K562 (cell line): ENCODE results near the gene DNAJC30. TPM values are rescaled to one million over a fixed set of nuclear protein-coding genes. Genes with fewer than 3 reads are reported as not detected.

ENCODE experiments used
- CBX1 ChIP-seq: sonication (generic); IDR thresholded peaks from 2 replicates; pipeline ENCODE4 v1.6.1; 2016; ENCODE audit warnings: antibody characterized with exemption, low read depth, mild to moderate bottlenecking
- GMEB1 ChIP-seq: fragments of 250-450 bp; sonication (Bioruptor Pico); IDR thresholded peaks from 2 replicates; pipeline ENCODE4 v1.4.0; 2020; ENCODE audit warnings: mild to moderate bottlenecking
- HCFC1 ChIP-seq: IDR thresholded peaks from 2 replicates; pipeline ENCODE4 v1.6.1; 2012; ENCODE audit warnings: low read depth, low read length, improper control_type of control experiment
- HNRNPL ChIP-seq: fragments of 200-400 bp; formaldehyde crosslinking; IDR thresholded peaks from 2 replicates; pipeline ENCODE4 v1.6.1; 2017; ENCODE audit warnings: low read depth, mild to moderate bottlenecking, low read length
- KAT2B ChIP-seq: IDR thresholded peaks from one replicate; pipeline ENCODE4 v1.6.1; 2012; ENCODE audit warnings: low read depth, mild to moderate bottlenecking, control low read depth, inconsistent platforms, low read length, moderate library complexity
- MLLT1 ChIP-seq, 2 experiments: fragments of 450-650 bp; IDR thresholded peaks; 2 replicates each; pipeline ENCODE4 v1.6.1; 2016
- PRDM10 ChIP-seq: fragments of 450-650 bp; IDR thresholded peaks from 2 replicates; pipeline ENCODE4 v1.6.1; 2018; ENCODE audit not compliant: partially characterized antibody
- RBM22 ChIP-seq: fragments of 200-400 bp; formaldehyde crosslinking; IDR thresholded peaks from 2 replicates; pipeline ENCODE4 v1.6.1; 2018; ENCODE audit warnings: low read length, low read depth; ENCODE audit not compliant: poor library complexity, severe bottlenecking
- RUNX1 ChIP-seq: sonication (generic); IDR thresholded peaks from 2 replicates; pipeline ENCODE4 v1.6.1; 2016; ENCODE audit warnings: antibody characterized with exemption, low read depth
- SMAD4 ChIP-seq: fragments of 250-450 bp; sonication (Bioruptor Pico); conservative IDR thresholded peaks from 2 replicates; pipeline ENCODE4 v1.8.0; 2021; ENCODE audit warnings: inconsistent platforms, mild to moderate bottlenecking, moderate library complexity
- TRIM24 ChIP-seq, 2 experiments: fragments of 450-650 bp; IDR thresholded peaks; 2 replicates each; pipeline ENCODE4 v1.6.1; 2016
- ZBTB17 ChIP-seq: fragments of 450-650 bp; formaldehyde crosslinking; IDR thresholded peaks from 2 replicates; pipeline ENCODE4 v1.4.0; 2020; ENCODE audit warnings: mild to moderate bottlenecking
- ZBTB7A ChIP-seq: IDR thresholded peaks from 2 replicates; pipeline ENCODE4 v1.6.1; 2011; ENCODE audit warnings: low read depth, mild to moderate bottlenecking, low read length, moderate library complexity, borderline replicate concordance; ENCODE audit not compliant: control insufficient read depth
- ZMIZ1 ChIP-seq, 2 experiments: fragments of 150-350 bp in 1 of 2; IDR thresholded peaks; 2 replicates each; pipeline ENCODE4 v1.6.1; 2012 to 2016; ENCODE audit warnings: low read depth in 2 of 2, low read length in 2 of 2, mild to moderate bottlenecking in 1 of 2, moderate library complexity in 1 of 2
- ZNF197 ChIP-seq: fragments of 200-800 bp; sonication (Bioruptor generic); IDR thresholded peaks from 2 replicates; pipeline ENCODE4 v1.6.1; 2016; ENCODE audit warnings: low read depth, missing genetic modification characterization, missing compliant biosample characterization
- polyA plus RNA-seq, 8 experiments: library from polyadenylated mRNA; depleted of rRNA in 4 of 8; stranded (reverse) in 5 of 8; unstranded in 3 of 8; fragments of >200 nt; fragmentation: Nextera tagmentation in 2 of 8; fragmentation: Illumina TruSeq in 1 of 8; extraction: Ambion mirVana in 2 of 8; extraction: Trizol in 1 of 8; gene quantifications; 2 replicates each; pipeline versions ENCODE4 v1.2.1 to v1.2.3, GENCODE V29; 2011 to 2014; ENCODE audit warnings: inconsistent platforms in 1 of 8, missing spikeins in 1 of 8
- total RNA-seq, 7 experiments: library from RNA; depleted of rRNA in 6 of 7; stranded (reverse); fragments of >200 nt in 6 of 7; fragmentation: Illumina TruSeq in 2 of 7; extraction: Trizol in 2 of 7; gene quantifications; 2 replicates each; pipeline versions ENCODE4 v1.2.1 to v1.2.3, GENCODE V29; 2011 to 2021; ENCODE audit warnings: low replicate concordance in 1 of 7

DNAJC30 gene
- total and polyA plus RNA-seq, 9 of the 15 experiments (the other 6 are each of a cell fraction or from before 2014, with no cell fraction given): 1.1 to 11.3 (median 4.6) TPM

- TF ChIP-seq KAT2B: no peak
- peak; percentile 35; the same call in 1 of the 2 replicates for TF ChIP-seq HNRNPL
- no peak for TF ChIP-seq MLLT1 (IDR thresholded peaks at IDR 0.05)
- 0 out of 2 replicates have a peak, but pooled peaks have one; percentile 30 for TF ChIP-seq ZNF197 (CRISPR knock-in tag)
- peak; percentile 77 for TF ChIP-seq ZBTB17 (CRISPR knock-in tag)
- TF ChIP-seq GMEB1: peak; percentile 62; the same call in 1 of the 2 replicates
- peak; percentile 100 for TF ChIP-seq CBX1
- peak; percentile 81 for TF ChIP-seq SMAD4 (CRISPR knock-in tag)
- TF ChIP-seq TRIM24 (IDR thresholded peaks at IDR 0.05): peak in 1 of 2 experiments; percentile 36; a peak in 1 of 4 replicates
- TF ChIP-seq HCFC1: peak; percentile 65
- TF ChIP-seq ZBTB7A: peak; percentile 81; the same call in 1 of the 2 replicates
- TF ChIP-seq RBM22: peak; percentile 83
- TF ChIP-seq ZMIZ1 (IDR thresholded peaks at IDR 0.05; ENCODE audit: low read depth in 2 of 2, low read length in 2 of 2): 0 out of 4 replicates have a peak, but pooled peaks of 1 of the 2 experiments have one; percentile 25
- no peak for TF ChIP-seq RUNX1
- TF ChIP-seq PRDM10: peak; percentile 61
These were observed 15.7 kb downstream of the DNAJC30 start, which contains the start of gene VPS37D (continued) for GRCh38 chr7:73667344-73668102.
